Measurements from ENCODE around the gene COA5. TPM values are rescaled to one million over a fixed set of nuclear protein-coding genes. Genes with fewer than 3 reads are reported as not detected.

Gene COA5
- polyA plus RNA-seq, 1 of the 3 experiments (the other 2 are of a cell fraction), result 40.3 TPM

GRCh38 chr2:98623657-98624056, 15.3 kb upstream of the COA5 start (continued):
- TF ChIP-seq, protein P1, sequence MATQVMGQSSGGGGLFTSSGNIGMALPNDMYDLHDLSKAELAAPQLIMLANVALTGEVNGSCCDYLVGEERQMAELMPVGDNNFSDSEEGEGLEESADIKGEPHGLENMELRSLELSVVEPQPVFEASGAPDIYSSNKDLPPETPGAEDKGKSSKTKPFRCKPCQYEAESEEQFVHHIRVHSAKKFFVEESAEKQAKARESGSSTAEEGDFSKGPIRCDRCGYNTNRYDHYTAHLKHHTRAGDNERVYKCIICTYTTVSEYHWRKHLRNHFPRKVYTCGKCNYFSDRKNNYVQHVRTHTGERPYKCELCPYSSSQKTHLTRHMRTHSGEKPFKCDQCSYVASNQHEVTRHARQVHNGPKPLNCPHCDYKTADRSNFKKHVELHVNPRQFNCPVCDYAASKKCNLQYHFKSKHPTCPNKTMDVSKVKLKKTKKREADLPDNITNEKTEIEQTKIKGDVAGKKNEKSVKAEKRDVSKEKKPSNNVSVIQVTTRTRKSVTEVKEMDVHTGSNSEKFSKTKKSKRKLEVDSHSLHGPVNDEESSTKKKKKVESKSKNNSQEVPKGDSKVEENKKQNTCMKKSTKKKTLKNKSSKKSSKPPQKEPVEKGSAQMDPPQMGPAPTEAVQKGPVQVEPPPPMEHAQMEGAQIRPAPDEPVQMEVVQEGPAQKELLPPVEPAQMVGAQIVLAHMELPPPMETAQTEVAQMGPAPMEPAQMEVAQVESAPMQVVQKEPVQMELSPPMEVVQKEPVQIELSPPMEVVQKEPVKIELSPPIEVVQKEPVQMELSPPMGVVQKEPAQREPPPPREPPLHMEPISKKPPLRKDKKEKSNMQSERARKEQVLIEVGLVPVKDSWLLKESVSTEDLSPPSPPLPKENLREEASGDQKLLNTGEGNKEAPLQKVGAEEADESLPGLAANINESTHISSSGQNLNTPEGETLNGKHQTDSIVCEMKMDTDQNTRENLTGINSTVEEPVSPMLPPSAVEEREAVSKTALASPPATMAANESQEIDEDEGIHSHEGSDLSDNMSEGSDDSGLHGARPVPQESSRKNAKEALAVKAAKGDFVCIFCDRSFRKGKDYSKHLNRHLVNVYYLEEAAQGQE (IDR thresholded peaks at IDR 0.05; ENCODE audit: low read depth, low read length), result no peak
- TF ChIP-seq TEAD4 (IDR thresholded peaks at IDR 0.05; ENCODE audit: borderline replicate concordance, insufficient read depth) (no peak), MEF2A (IDR thresholded peaks at IDR 0.05; ENCODE audit: borderline replicate concordance, low read depth) (no peak), SMC3 (IDR thresholded peaks at IDR 0.05; ENCODE audit: low read depth, low read length) (no peak), FOXM1 (IDR thresholded peaks at IDR 0.05; ENCODE audit: low read depth) (no peak), NRF1 (IDR thresholded peaks at IDR 0.05; ENCODE audit: low read depth, low read length) (no peak)

GRCh38 chr2:98617149-98617548, 8.8 kb upstream of the COA5 start:
- no peaks in the 10 kb centered on the region for H3K9me3 ChIP-seq
- no peaks in the 10 kb centered on the region for H4K20me1 ChIP-seq (ENCODE audit: insufficient read depth)
- H3K9ac ChIP-seq, result no peak overlapping the region
- WGBS (ENCODE audit: low lambda C conversion rate), result 70% methylated on average over 5 of the region's 5 CpGs
- H3K27me3 ChIP-seq (ENCODE audit: insufficient read depth), result no peaks in the 10 kb centered on the region
- H3K4me1 ChIP-seq (ENCODE audit: control insufficient read depth in 1 of 2, insufficient read depth in 2 of 2, low read depth in 1 of 2, low read length in 1 of 2), result no peaks in the 10 kb centered on the region
- no peak overlapping the region for H2AFZ ChIP-seq (ENCODE audit: low read depth)
- no peak overlapping the region for H3K4me2 ChIP-seq
- H3K27ac ChIP-seq (ENCODE audit: low read depth in 2 of 2, low read length in 1 of 2), result no peak overlapping the region
- H3K4me3 ChIP-seq (ENCODE audit: low read depth in 2 of 2, low read length in 1 of 2), result no peak overlapping the region
- DNase-seq, result no peak
- no peaks in the 10 kb centered on the region; the same call in 1 of the 2 replicates for H3K79me2 ChIP-seq (ENCODE audit: insufficient read depth)
- CTCF ChIA-PET, result interaction anchor here (1.2 kb wide), 1 partner anchor 33 kb away, joined by 4 read pairs; no protein-coding TSS in a partner anchor
- H3F3A ChIP-seq (replicated peaks; ENCODE audit: insufficient read depth), result no peaks in the 10 kb centered on the region
- H3K36me3 ChIP-seq (replicated peaks in 1 of 2; ENCODE audit: control insufficient read depth in 1 of 2, insufficient read depth in 2 of 2, low read length in 1 of 2), result peaks cover 51 to 69% of the 10 kb centered on the region in 2 experiments
- POLR2A ChIA-PET, result no interaction called here
- H3K9me2 ChIP-seq, result no peaks in the 10 kb centered on the region
- no peak for TF ChIP-seq YY1 (IDR thresholded peaks at IDR 0.05; ENCODE audit: low read depth)
- TF ChIP-seq NRF1 (IDR thresholded peaks at IDR 0.05; ENCODE audit: low read depth, low read length), result no peak
- TF ChIP-seq PBX3 (IDR thresholded peaks at IDR 0.05), result no peak
- no peak for TF ChIP-seq FOXM1 (IDR thresholded peaks at IDR 0.05; ENCODE audit: low read depth)
- TF ChIP-seq MAX (IDR thresholded peaks at IDR 0.05; ENCODE audit: low read depth), result no peak
- no peak for TF ChIP-seq CHD2 (IDR thresholded peaks at IDR 0.05; ENCODE audit: low read length, partially characterized antibody)
- TF ChIP-seq JUND (IDR thresholded peaks at IDR 0.05), result no peak
- no peak for TF ChIP-seq RXRA (IDR thresholded peaks at IDR 0.05; ENCODE audit: borderline replicate concordance, low read depth)
- no peak for TF ChIP-seq SMC3 (IDR thresholded peaks at IDR 0.05; ENCODE audit: low read depth, low read length)
- no peak for TF ChIP-seq GABPA (IDR thresholded peaks at IDR 0.05; ENCODE audit: low read depth)
- TF ChIP-seq MXI1 (IDR thresholded peaks at IDR 0.05; ENCODE audit: low read depth, low read length), result no peak
- TF ChIP-seq NFIC (IDR thresholded peaks at IDR 0.05; ENCODE audit: borderline replicate concordance), result no peak
- no peak for TF ChIP-seq SIN3A (IDR thresholded peaks at IDR 0.05; ENCODE audit: borderline replicate concordance, low read depth, low read length)
- TF ChIP-seq ELF1 (IDR thresholded peaks at IDR 0.05), result no peak
- TF ChIP-seq GATA2 (CRISPR knock-in tag; IDR thresholded peaks at IDR 0.05), result no peak
- TF ChIP-seq, protein P1 (IDR thresholded peaks at IDR 0.05; ENCODE audit: low read depth, low read length), result no peak
- no peak for TF ChIP-seq MEF2A (IDR thresholded peaks at IDR 0.05; ENCODE audit: borderline replicate concordance, low read depth)
- no peak for TF ChIP-seq EP300 (IDR thresholded peaks at IDR 0.05; ENCODE audit: borderline replicate concordance in 1 of 2, low read depth in 1 of 2, low read length in 1 of 2)
- no peak for TF ChIP-seq RAD21 (IDR thresholded peaks at IDR 0.05; ENCODE audit: low read length)
- TF ChIP-seq RCOR1 (IDR thresholded peaks at IDR 0.05; ENCODE audit: low read length), result no peak
